Central memory CD8-positive, alpha-beta T cell (primary cell): ENCODE measurements around the gene MACROD1.

ENCODE experiments used
- ATAC-seq: fragments of 150-1000 bp; cut with Tn5 transposase; replicated peaks from 2 replicates; pipeline ENCODE4 v1.10.0; 2022; ENCODE audit warnings: mild to moderate bottlenecking, moderate FRiP score, moderate number of reproducible peaks; ENCODE audit not compliant: poor library complexity, severe bottlenecking; ENCODE audit errors: extremely low read depth
- DNase-seq, 2 donors: peaks; one replicate each; pipeline ENCODE4 v3.0.0; 2021; ENCODE audit warnings: low spot score in 2 of 2
- H3K27ac Mint-ChIP-seq: one replicate; pipeline ENCODE4 v1.8.0; 2022; ENCODE audit warnings: low read depth, mild to moderate bottlenecking, moderate library complexity, mixed read lengths
- H3K27me3 Mint-ChIP-seq: one replicate; pipeline ENCODE4 v1.8.0; 2022; ENCODE audit warnings: mixed read lengths
- H3K36me3 Mint-ChIP-seq: one replicate; pipeline ENCODE4 v1.8.0; 2022; ENCODE audit warnings: mild to moderate bottlenecking, moderate library complexity, mixed read lengths; ENCODE audit not compliant: insufficient read depth
- H3K4me1 Mint-ChIP-seq: one replicate; pipeline ENCODE4 v1.8.0; 2022; ENCODE audit warnings: mixed read lengths
- H3K4me3 Mint-ChIP-seq: one replicate; pipeline ENCODE4 v1.8.0; 2022; ENCODE audit warnings: mild to moderate bottlenecking, moderate library complexity, mixed read lengths
- H3K9me3 Mint-ChIP-seq: one replicate; pipeline ENCODE4 v1.8.0; 2022; ENCODE audit warnings: mixed read lengths

MACROD1 gene

GRCh38 chr11:63951779-63952536, 214.0 kb downstream of the MACROD1 start:
- DNase-seq (peak in 1 of 2 donors; percentile 21), ATAC-seq (peak; percentile 76)
- peak overlapping the region; percentile 78 for H3K27ac Mint-ChIP-seq
- no peaks in the 10 kb centered on the region for H3K9me3 Mint-ChIP-seq
- H3K36me3 Mint-ChIP-seq: peaks cover 10% of the 10 kb centered on the region
- H3K27me3 Mint-ChIP-seq: no peaks in the 10 kb centered on the region
- H3K4me3 Mint-ChIP-seq: peak overlapping the region; percentile 69
- peaks cover 29% of the 10 kb centered on the region for H3K4me1 Mint-ChIP-seq
